Measurements from ENCODE around the gene ALKBH2.

DNA sequence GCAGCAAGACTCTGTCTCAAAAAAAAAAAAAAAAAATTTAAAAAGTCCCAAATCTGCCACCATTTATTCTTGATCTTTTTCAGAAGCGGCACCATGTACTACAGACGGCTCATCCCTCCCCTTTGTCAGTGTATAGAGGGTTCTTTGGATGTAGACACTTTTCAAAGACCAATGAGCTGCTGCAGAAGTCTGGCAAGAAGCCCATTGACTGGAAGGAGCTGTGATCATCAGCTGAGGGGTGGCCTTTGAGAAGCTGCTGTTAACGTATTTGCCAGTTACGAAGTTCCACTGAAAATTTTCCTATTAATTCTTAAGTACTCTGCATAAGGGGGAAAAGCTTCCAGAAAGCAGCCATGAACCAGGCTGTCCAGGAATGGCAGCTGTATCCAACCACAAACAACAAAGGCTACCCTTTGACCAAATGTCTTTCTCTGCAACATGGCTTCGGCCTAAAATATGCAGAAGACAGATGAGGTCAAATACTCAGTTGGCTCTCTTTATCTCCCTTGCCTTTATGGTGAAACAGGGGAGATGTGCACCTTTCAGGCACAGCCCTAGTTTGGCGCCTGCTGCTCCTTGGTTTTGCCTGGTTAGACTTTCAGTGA, 16.6 kb upstream of the ALKBH2 start:
- TF ChIP-seq, protein P1, sequence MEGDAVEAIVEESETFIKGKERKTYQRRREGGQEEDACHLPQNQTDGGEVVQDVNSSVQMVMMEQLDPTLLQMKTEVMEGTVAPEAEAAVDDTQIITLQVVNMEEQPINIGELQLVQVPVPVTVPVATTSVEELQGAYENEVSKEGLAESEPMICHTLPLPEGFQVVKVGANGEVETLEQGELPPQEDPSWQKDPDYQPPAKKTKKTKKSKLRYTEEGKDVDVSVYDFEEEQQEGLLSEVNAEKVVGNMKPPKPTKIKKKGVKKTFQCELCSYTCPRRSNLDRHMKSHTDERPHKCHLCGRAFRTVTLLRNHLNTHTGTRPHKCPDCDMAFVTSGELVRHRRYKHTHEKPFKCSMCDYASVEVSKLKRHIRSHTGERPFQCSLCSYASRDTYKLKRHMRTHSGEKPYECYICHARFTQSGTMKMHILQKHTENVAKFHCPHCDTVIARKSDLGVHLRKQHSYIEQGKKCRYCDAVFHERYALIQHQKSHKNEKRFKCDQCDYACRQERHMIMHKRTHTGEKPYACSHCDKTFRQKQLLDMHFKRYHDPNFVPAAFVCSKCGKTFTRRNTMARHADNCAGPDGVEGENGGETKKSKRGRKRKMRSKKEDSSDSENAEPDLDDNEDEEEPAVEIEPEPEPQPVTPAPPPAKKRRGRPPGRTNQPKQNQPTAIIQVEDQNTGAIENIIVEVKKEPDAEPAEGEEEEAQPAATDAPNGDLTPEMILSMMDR (IDR thresholded peaks at IDR 0.05; ENCODE audit: poor library complexity): no peak
- TF ChIP-seq EZH2 (IDR thresholded peaks at IDR 0.05; ENCODE audit: borderline replicate concordance): no peak
